CD4-positive, alpha-beta memory T cell (primary cell): ENCODE measurements around the gene PTPRM. TPM values are rescaled to one million over a fixed set of nuclear protein-coding genes. Genes with fewer than 3 reads are reported as not detected.

ENCODE experiments used
- CTCF ChIA-PET: fragments of 350-600 bp; sonication (Branson Sonifier 250); formaldehyde crosslinking; loops from one replicate; lab custom pipeline; 2021; ENCODE audit warnings: inconsistent platforms; ENCODE audit not compliant: partially characterized antibody; lab: Charles Lee
- POLR2A ChIA-PET: fragments of 350-600 bp; sonication (Branson Sonifier 250); formaldehyde crosslinking; loops from one replicate; lab custom pipeline; 2021; ENCODE audit not compliant: partially characterized antibody; lab: Charles Lee
- DNase-seq, 5 donors: peaks; one replicate each; pipeline versions ENCODE4 v3.0.0 to v3.0.0-alpha.2; 2020 to 2022; ENCODE audit warnings: mixed read lengths in 1 of 5
- H3K27ac ChIP-seq: one replicate; pipeline ENCODE4 v1.7.0; 2013; ENCODE audit warnings: low read depth, low read length
- H3K27me3 ChIP-seq: 2 replicates; pipeline ENCODE4 v1.7.0; 2013; ENCODE audit warnings: mild to moderate bottlenecking, low read length, moderate library complexity; ENCODE audit not compliant: insufficient read depth
- H3K36me3 ChIP-seq: 2 replicates; pipeline ENCODE4 v1.7.0; 2013; ENCODE audit warnings: mild to moderate bottlenecking, low read length, moderate library complexity; ENCODE audit not compliant: insufficient read depth
- H3K4me1 ChIP-seq: 2 replicates; pipeline ENCODE4 v1.7.0; 2013; ENCODE audit warnings: mild to moderate bottlenecking, low read length, moderate library complexity; ENCODE audit not compliant: insufficient read depth
- H3K4me3 ChIP-seq, 2 donors: one replicate each; pipeline ENCODE4 v1.7.0; 2013; ENCODE audit warnings: low read length in 2 of 2, mild to moderate bottlenecking in 1 of 2
- H3K9me3 ChIP-seq, 2 donors: one replicate each; pipeline ENCODE4 v1.7.0; 2013; ENCODE audit warnings: low read length in 2 of 2, control low read depth in 1 of 2; ENCODE audit not compliant: control insufficient read depth in 1 of 2
- H3K27ac Mint-ChIP-seq, 7 donors: one replicate each; pipeline ENCODE4 v1.8.0; 2020 to 2021; ENCODE audit warnings: mixed read lengths in 7 of 7, mild to moderate bottlenecking in 6 of 7, inconsistent platforms in 3 of 7, moderate library complexity in 3 of 7
- H3K27me3 Mint-ChIP-seq, 2 donors: one replicate each; pipeline ENCODE4 v1.8.0; 2020 to 2021; ENCODE audit warnings: mixed read lengths in 2 of 2
- H3K36me3 Mint-ChIP-seq, 2 donors: one replicate each; pipeline ENCODE4 v1.8.0; 2020 to 2021; ENCODE audit warnings: mixed read lengths in 2 of 2, inconsistent platforms in 1 of 2, mild to moderate bottlenecking in 1 of 2
- H3K4me1 Mint-ChIP-seq, 4 donors: one replicate each; pipeline ENCODE4 v1.8.0; 2020 to 2021; ENCODE audit warnings: mixed read lengths in 4 of 4, mild to moderate bottlenecking in 1 of 4
- H3K4me3 Mint-ChIP-seq, 8 donors: one replicate each; pipeline ENCODE4 v1.8.0; 2020 to 2021; ENCODE audit warnings: mixed read lengths in 8 of 8, mild to moderate bottlenecking in 7 of 8, moderate library complexity in 6 of 8, inconsistent platforms in 3 of 8
- H3K9me3 Mint-ChIP-seq, 8 donors: one replicate each; pipeline ENCODE4 v1.8.0; 2020 to 2021; ENCODE audit warnings: mixed read lengths in 8 of 8, mild to moderate bottlenecking in 5 of 8, inconsistent platforms in 3 of 8, moderate library complexity in 1 of 8
- intact Hi-C: fragments of 100-400 bp; cut with micrococcal nuclease; formaldehyde crosslinking; loops from one replicate; pipeline ENCODE4 v1.15.1; 2023
- polyA plus RNA-seq, 2 donors: library from polyadenylated mRNA; unstranded; fragments of 300-500 nt; fragmentation: Illumina TruSeq; gene quantifications; one replicate each; pipeline ENCODE4 v1.2.3, GENCODE V29; 2021
- total RNA-seq, 2 experiments: library from RNA; stranded (reverse); gene quantifications; one replicate each; pipeline ENCODE4 v1.2.3, GENCODE V29; 2021

PTPRM gene
- total and polyA plus RNA-seq, 4 experiments from 2014 or later: 6.7 to 20.1 (median 12.9) TPM

DNA sequence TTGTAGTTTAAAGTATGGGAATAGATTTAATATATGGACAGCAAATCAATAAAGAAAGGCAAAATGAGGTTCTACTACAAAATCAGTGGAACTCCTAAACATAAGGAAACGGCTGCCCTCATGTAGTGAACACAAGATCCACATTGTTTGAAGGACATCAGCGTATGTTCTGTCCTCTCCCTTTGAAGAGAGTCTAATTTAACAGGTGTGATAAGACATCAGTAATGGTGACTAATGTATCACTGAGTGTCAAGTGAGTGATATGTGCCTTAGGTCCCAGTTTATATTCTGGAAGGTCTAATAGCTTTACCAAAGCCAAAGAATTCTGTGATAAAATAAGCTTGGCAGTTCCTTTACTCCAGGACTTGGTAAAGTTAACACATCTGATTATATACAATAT lies 248.7 kb downstream of the PTPRM start:
- H3K4me1 Mint-ChIP-seq: no peaks in the 10 kb centered on the region
- H3K36me3 ChIP-seq: no peaks in the 10 kb centered on the region

DNA sequence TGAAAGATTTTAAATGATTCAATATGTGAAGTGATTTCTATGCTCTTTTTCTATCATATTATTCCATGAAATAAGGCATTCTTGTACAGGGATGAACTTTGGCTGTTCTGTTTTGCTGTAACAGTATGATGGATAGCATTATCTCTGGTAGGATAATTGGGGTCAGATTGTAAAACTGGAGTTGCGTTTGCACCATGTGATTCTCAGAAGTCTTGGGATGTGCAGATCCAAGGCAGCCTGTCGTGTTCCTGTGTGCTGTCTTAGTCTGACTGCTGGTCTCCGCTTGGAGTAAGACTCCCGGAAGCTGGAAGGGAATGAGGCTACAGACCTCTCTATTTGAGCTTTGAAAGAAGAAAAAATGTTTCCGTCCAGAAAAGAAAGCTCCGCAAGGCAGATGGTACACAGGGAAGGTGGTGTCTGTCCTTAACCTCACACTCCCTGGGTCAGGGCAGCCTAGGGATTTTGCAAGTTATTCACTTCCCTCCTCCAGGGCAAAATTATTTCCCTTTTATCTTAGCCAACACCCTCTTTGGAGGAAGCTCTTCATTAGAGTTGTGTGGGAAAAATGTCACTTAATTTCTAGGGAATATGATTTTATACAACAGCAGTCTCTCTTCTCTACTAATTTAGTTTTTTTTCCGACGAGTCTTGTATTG lies 250.6 kb downstream of the PTPRM start:
- H3K27me3 Mint-ChIP-seq: no peaks in the 10 kb centered on the region
- ChIA-PET CTCF (no interaction called here), POLR2A (no interaction called here)
- no peaks in the 10 kb centered on the region for H3K4me1 Mint-ChIP-seq
- no peaks in the 10 kb centered on the region for H3K27me3 ChIP-seq
- H3K9me3 Mint-ChIP-seq: peaks cover 2 to 24% (median 14%) of the 10 kb centered on the region in 8 donors
- intact Hi-C loops: no loop called here
- no peak overlapping the region for H3K27ac Mint-ChIP-seq
- H3K36me3 Mint-ChIP-seq: no peaks in the 10 kb centered on the region
- DNase-seq: no peak
- H3K36me3 ChIP-seq: no peaks in the 10 kb centered on the region
- no peaks in the 10 kb centered on the region for H3K9me3 ChIP-seq
- no peak overlapping the region for H3K4me3 ChIP-seq
- no peak overlapping the region for H3K4me3 Mint-ChIP-seq
- H3K27ac ChIP-seq: no peak overlapping the region
- no peaks in the 10 kb centered on the region for H3K4me1 ChIP-seq

More for the DNA sequence above, 248.7 kb downstream of the PTPRM start:
- H3K27ac ChIP-seq: no peak overlapping the region
- H3K9me3 Mint-ChIP-seq: peaks cover 2 to 24% (median 14%) of the 10 kb centered on the region in 8 donors
- no peak overlapping the region for H3K27ac Mint-ChIP-seq
- H3K4me3 Mint-ChIP-seq: no peak overlapping the region
- H3K4me3 ChIP-seq: no peak overlapping the region
- no peaks in the 10 kb centered on the region for H3K36me3 Mint-ChIP-seq
- H3K9me3 ChIP-seq: no peaks in the 10 kb centered on the region
- no peaks in the 10 kb centered on the region for H3K27me3 Mint-ChIP-seq
- intact Hi-C loops: no loop called here
- H3K4me1 ChIP-seq: no peaks in the 10 kb centered on the region
- ChIA-PET CTCF (no interaction called here), POLR2A (no interaction called here)
- H3K27me3 ChIP-seq: no peaks in the 10 kb centered on the region
- DNase-seq: no peak

DNA sequence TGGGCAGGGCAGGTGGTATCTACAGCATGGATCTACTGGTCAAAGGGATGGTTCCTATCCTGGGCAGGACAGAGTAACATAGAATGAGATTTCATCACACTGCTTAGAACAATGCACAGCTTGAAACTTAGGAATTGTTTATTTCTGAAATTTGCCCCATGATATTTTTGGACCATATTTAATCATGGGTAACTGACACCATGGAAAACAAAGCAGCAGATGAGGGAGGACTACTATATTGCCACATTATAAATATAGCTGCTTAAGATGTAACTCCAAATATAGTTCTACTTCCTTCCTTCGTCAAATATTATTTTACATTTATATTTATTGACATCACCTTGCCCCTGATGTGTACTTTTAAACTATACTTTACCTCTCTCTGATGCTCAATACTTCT lies 254.7 kb downstream of the PTPRM start:
- Mint-ChIP-seq H3K9me3 (peaks cover 0 to 4% (median 0%) of the 10 kb centered on the region in 8 donors), H3K4me3 (no peak overlapping the region), H3K27ac (no peak overlapping the region), H3K4me1 (peaks cover 0 to 6% (median 0%) of the 10 kb centered on the region in 4 donors), H3K27me3 (peaks cover 0 to 1% of the 10 kb centered on the region in 2 donors), H3K36me3 (no peaks in the 10 kb centered on the region)
- no peaks in the 10 kb centered on the region for H3K4me1 ChIP-seq
- no peaks in the 10 kb centered on the region for H3K36me3 ChIP-seq
- no peak overlapping the region for H3K27ac ChIP-seq
- DNase-seq: no peak
- H3K4me3 ChIP-seq: no peak overlapping the region
- intact Hi-C loops: no loop called here
- H3K9me3 ChIP-seq: no peaks in the 10 kb centered on the region
- ChIA-PET CTCF (no interaction called here), POLR2A (no interaction called here)
- no peaks in the 10 kb centered on the region for H3K27me3 ChIP-seq

DNA sequence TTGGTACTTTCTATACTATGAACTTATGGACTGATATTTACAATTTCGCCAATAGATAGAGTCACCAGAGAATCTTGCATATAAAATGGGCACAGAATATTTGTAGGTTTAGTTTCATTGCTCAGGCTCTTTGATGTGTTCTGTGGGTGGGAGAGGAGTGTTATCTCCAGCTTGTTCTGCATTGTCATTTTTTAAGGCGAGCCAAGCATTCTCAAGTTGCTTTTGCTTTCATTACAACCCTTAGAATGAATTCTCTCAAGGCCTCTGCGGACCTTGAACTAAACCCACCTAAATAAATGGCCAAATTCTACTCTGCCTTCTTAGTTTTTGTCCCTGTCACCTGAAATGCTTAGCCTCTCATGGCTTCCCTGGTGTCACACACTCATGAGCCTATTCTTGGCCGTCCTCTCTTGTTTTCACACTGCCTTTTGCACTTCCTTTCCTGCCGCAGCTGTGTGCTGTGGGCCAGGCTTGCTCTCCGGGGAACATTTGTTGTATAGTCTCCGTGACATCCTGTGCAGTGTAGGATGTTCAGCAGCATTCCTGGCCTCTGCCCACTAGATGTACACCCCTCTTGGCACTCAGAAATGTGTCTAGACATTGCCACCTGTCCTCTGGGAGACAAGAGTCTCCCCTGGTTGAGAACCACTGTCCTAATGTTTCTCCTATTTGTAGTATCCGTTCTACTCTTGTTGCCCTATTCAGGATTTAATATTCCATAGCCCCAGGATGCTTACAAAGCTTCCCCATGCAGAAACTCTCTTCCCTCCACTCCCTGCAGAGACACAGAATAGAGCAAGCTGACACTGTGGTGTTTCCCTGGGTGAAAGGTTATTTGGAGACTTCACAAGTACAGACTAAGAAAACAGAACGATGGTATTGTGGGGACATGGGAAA lies 255.6 kb downstream of the PTPRM start:
- H3K27ac ChIP-seq: no peak overlapping the region
- peaks cover 0 to 6% (median 0%) of the 10 kb centered on the region in 4 donors for H3K4me1 Mint-ChIP-seq
- H3K4me3 ChIP-seq: no peak overlapping the region
- H3K27me3 ChIP-seq: no peaks in the 10 kb centered on the region
- CTCF ChIA-PET: no interaction called here
- no peaks in the 10 kb centered on the region for H3K4me1 ChIP-seq
- POLR2A ChIA-PET: no interaction called here
- peaks cover 0 to 1% of the 10 kb centered on the region in 2 donors for H3K27me3 Mint-ChIP-seq
- H3K4me3 Mint-ChIP-seq: no peak overlapping the region
- H3K36me3 Mint-ChIP-seq: no peaks in the 10 kb centered on the region
- H3K36me3 ChIP-seq: no peaks in the 10 kb centered on the region
- H3K27ac Mint-ChIP-seq: no peak overlapping the region
- DNase-seq: peak in 1 of 5 donors; percentile 1
- no peaks in the 10 kb centered on the region for H3K9me3 ChIP-seq
- H3K9me3 Mint-ChIP-seq: peaks cover 0 to 4% (median 0%) of the 10 kb centered on the region in 8 donors
- intact Hi-C loops: no loop called here

DNA sequence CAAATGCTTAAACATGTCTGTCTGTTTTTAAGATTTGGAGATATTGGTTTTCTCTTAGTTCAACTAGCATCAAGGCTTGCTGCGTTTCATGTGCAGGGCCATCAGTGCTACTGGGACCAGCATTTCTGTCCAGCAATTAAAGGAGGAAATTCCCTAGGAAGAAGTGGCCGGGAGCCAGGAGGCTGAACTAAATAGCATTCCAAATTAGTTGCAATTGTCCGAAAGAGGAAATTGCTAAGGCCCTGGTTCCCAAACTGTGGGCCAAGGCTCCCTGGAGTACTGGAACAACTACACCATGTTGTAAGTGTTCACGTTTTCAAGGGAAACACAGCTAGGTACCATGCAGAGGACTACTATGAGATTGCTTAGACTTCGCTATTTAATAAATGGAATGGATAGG lies 257.9 kb downstream of the PTPRM start:
- no peaks in the 10 kb centered on the region for H3K36me3 ChIP-seq
- H3K4me3 ChIP-seq: no peak overlapping the region
- Mint-ChIP-seq H3K4me3 (no peak overlapping the region), H3K4me1 (peaks cover 0 to 6% (median 0%) of the 10 kb centered on the region in 4 donors), H3K27me3 (peaks cover 0 to 1% of the 10 kb centered on the region in 2 donors), H3K36me3 (no peaks in the 10 kb centered on the region), H3K9me3 (peaks cover 0 to 4% (median 0%) of the 10 kb centered on the region in 8 donors), H3K27ac (no peak overlapping the region)
- H3K9me3 ChIP-seq: no peaks in the 10 kb centered on the region
- H3K27me3 ChIP-seq: no peaks in the 10 kb centered on the region
- ChIA-PET POLR2A (no interaction called here), CTCF (no interaction called here)
- DNase-seq: no peak
- H3K27ac ChIP-seq: no peak overlapping the region
- intact Hi-C loops: no loop called here
- H3K4me1 ChIP-seq: no peaks in the 10 kb centered on the region

DNA sequence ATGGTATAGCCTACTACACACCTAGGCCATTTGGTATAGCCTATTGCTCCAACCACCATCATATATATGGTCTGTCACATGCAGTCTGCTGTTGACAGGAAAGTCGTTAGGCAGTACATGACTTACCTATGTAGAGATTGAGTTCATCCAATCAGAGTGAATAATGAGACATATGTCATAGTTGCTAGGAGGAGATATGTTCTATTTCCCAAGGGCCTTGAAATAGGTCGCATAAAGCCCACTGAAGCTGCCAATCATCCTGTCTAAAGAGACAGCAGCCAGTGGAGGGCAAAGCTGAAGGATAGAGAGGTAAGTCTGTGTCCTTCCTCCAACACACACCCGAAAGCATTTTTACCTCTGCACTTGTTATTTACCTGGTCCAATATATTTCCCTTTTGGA lies 263.4 kb downstream of the PTPRM start:
- Mint-ChIP-seq H3K27me3 (no peaks in the 10 kb centered on the region), H3K4me3 (no peak overlapping the region), H3K9me3 (peaks cover 0 to 4% (median under 1%) of the 10 kb centered on the region in 8 donors), H3K4me1 (no peaks in the 10 kb centered on the region), H3K36me3 (no peaks in the 10 kb centered on the region), H3K27ac (no peak overlapping the region)
- ChIA-PET CTCF (no interaction called here), POLR2A (no interaction called here)
- Histone ChIP-seq H3K4me1 (no peaks in the 10 kb centered on the region), H3K27ac (no peak overlapping the region), H3K9me3 (no peaks in the 10 kb centered on the region), H3K4me3 (no peak overlapping the region), H3K27me3 (no peaks in the 10 kb centered on the region), H3K36me3 (no peaks in the 10 kb centered on the region)
- intact Hi-C loops: loop anchor here (10.0 kb wide), 1 partner anchor 64 kb away; no protein-coding TSS in a partner anchor
- DNase-seq: no peak

DNA sequence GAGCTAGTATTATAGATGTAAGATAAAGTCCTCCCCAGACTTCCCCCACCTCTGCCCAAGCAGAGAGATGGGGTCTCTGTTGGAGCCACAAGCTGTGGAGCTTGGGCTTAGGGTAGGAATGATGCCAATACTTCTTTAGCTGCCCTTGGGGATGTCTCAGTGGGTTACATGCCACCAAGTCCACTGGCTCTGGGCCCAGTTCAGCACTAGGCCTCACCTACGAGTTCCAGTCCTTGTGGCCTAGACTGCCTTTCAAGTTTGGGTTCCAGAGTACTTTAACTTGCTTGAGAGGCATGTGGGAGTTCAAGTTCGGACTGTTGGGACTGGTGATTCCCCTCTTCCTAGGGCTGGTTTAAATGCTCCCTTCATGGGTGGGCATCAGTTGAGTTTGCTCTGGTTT lies 272.4 kb downstream of the PTPRM start:
- no peak overlapping the region for H3K27ac ChIP-seq
- no peaks in the 10 kb centered on the region for H3K36me3 Mint-ChIP-seq
- no peaks in the 10 kb centered on the region for H3K9me3 ChIP-seq
- H3K4me1 ChIP-seq: no peaks in the 10 kb centered on the region
- no peak for DNase-seq
- H3K4me1 Mint-ChIP-seq: no peaks in the 10 kb centered on the region
- no peak overlapping the region for H3K4me3 ChIP-seq
- no peaks in the 10 kb centered on the region for H3K27me3 Mint-ChIP-seq
- no peak overlapping the region for H3K4me3 Mint-ChIP-seq
- H3K27ac Mint-ChIP-seq: peak overlapping the region in 1 of 7 donors; percentile 53
- POLR2A ChIA-PET: no interaction called here
- intact Hi-C loops: loop anchor here (10.0 kb wide), 1 partner anchor 55 kb away; no protein-coding TSS in a partner anchor
- H3K36me3 ChIP-seq: no peaks in the 10 kb centered on the region
- peaks cover 0 to 30% (median 11%) of the 10 kb centered on the region in 8 donors for H3K9me3 Mint-ChIP-seq
- H3K27me3 ChIP-seq: no peaks in the 10 kb centered on the region
- CTCF ChIA-PET: no interaction called here
